Left ventricle myocardium inferior (tissue), 1 donor: Measurements from ENCODE around the gene BARHL2. TPM values are rescaled to one million over a fixed set of nuclear protein-coding genes. Genes with fewer than 3 reads are reported as not detected.

Experiments used
- DNase-seq: peaks from one replicate; pipeline ENCODE4 v3.0.0-alpha.2; 2020
- H3K27ac ChIP-seq: fragments of 200-600 bp; replicated peaks from 2 replicates; pipeline ENCODE4 v1.8.0; 2021
- H3K27me3 ChIP-seq: fragments of 200-600 bp; 2 replicates; pipeline ENCODE4 v1.8.0; 2021; ENCODE audit warnings: low read depth
- H3K36me3 ChIP-seq: fragments of 200-600 bp; 2 replicates; pipeline ENCODE4 v1.8.0; 2021
- H3K4me1 ChIP-seq: fragments of 200-600 bp; 2 replicates; pipeline ENCODE4 v1.8.0; 2021
- H3K4me3 ChIP-seq: fragments of 200-600 bp; 2 replicates; pipeline ENCODE4 v1.8.0; 2021; ENCODE audit warnings: mild to moderate bottlenecking, moderate library complexity
- H3K9me3 ChIP-seq: fragments of 200-600 bp; replicated peaks from 2 replicates; pipeline ENCODE4 v1.8.0; 2021
- CTCF ChIP-seq: fragments of 200-600 bp; IDR thresholded peaks from 2 replicates; pipeline ENCODE4 v1.8.0; 2021; ENCODE audit warnings: antibody characterized with exemption, mild to moderate bottlenecking, borderline replicate concordance
- intact Hi-C: fragments of 100-400 bp; cut with micrococcal nuclease; formaldehyde crosslinking; loops from one replicate; pipeline ENCODE4 v1.11.0; 2022
- total RNA-seq: library from RNA; stranded (reverse); fragmentation: NEBNext Ultra II Directional; extraction: Animal tissue kit (Norgen Biotek cat#: 25700); gene quantifications from one replicate; pipeline ENCODE4 v1.2.1, GENCODE V29; 2021
- donor health status: DM: no; HTN: yes; CAD: no; lungs with severe emphysema.

Gene BARHL2
- total RNA-seq, 1 donor from 2014 or later: not detected

- H3K9me3 ChIP-seq: no peaks in the 10 kb centered on the region
- no peak for TF ChIP-seq CTCF
- intact Hi-C loops: no loop called here
- H3K36me3 ChIP-seq: no peaks in the 10 kb centered on the region
- no peak for DNase-seq
- H3K27ac ChIP-seq: no peak overlapping the region
- peaks cover 100% of the 10 kb centered on the region for H3K27me3 ChIP-seq
- peak overlapping the region; percentile 58 for H3K4me3 ChIP-seq
- peaks cover 23% of the 10 kb centered on the region for H3K4me1 ChIP-seq
These were observed 9.8 kb downstream of the BARHL2 start for GRCh38 chr1:90707363-90707710.

- Histone ChIP-seq H3K27ac (no peak overlapping the region), H3K4me3 (peak overlapping the region; percentile 58), H3K27me3 (peaks cover 100% of the 10 kb centered on the region), H3K36me3 (no peaks in the 10 kb centered on the region), H3K9me3 (no peaks in the 10 kb centered on the region), H3K4me1 (peaks cover 23% of the 10 kb centered on the region)
- intact Hi-C loops: no loop called here
- no peak for TF ChIP-seq CTCF
- no peak for DNase-seq
These were observed 10.4 kb downstream of the BARHL2 start for GRCh38 chr1:90706437-90707362.

- peaks cover 100% of the 10 kb centered on the region for H3K27me3 ChIP-seq
- peaks cover 20% of the 10 kb centered on the region for H3K4me1 ChIP-seq
- no peaks in the 10 kb centered on the region for H3K36me3 ChIP-seq
- no peak for TF ChIP-seq CTCF
- no peak overlapping the region for H3K27ac ChIP-seq
- no peak overlapping the region for H3K4me3 ChIP-seq
- intact Hi-C loops: no loop called here
- H3K9me3 ChIP-seq: no peaks in the 10 kb centered on the region
- DNase-seq: no peak
These were observed 11.1 kb downstream of the BARHL2 start for GRCh38 chr1:90705956-90706355.

GRCh38 chr1:90704817-90705216 lies 12.3 kb downstream of the BARHL2 start:
- no peak overlapping the region for H3K27ac ChIP-seq
- H3K27me3 ChIP-seq: peaks cover 100% of the 10 kb centered on the region
- H3K4me1 ChIP-seq: peaks cover 16% of the 10 kb centered on the region
- H3K4me3 ChIP-seq: no peak overlapping the region
- intact Hi-C loops: no loop called here
- no peak for TF ChIP-seq CTCF
- DNase-seq: no peak
- no peaks in the 10 kb centered on the region for H3K9me3 ChIP-seq
- no peaks in the 10 kb centered on the region for H3K36me3 ChIP-seq

- no peaks in the 10 kb centered on the region for H3K36me3 ChIP-seq
- intact Hi-C loops: no loop called here
- no peak for TF ChIP-seq CTCF
- no peaks in the 10 kb centered on the region for H3K4me1 ChIP-seq
- H3K4me3 ChIP-seq: no peak overlapping the region
- no peak overlapping the region for H3K27ac ChIP-seq
- peaks cover 82% of the 10 kb centered on the region for H3K27me3 ChIP-seq
- no peaks in the 10 kb centered on the region for H3K9me3 ChIP-seq
- no peak for DNase-seq
These were observed 22.3 kb downstream of the BARHL2 start for GRCh38 chr1:90694846-90695245.
